Measurements from ENCODE around the gene ADAMTS2. TPM values are rescaled to one million over a fixed set of nuclear protein-coding genes. Genes with fewer than 3 reads are reported as not detected.

The ADAMTS2 gene
- total RNA-seq, 4 donors from 2014 or later = 6.0 to 20.9 (median 13.5) TPM

- H3K4me3 ChIP-seq = no peak overlapping the region
- no peaks in the 10 kb centered on the region for H3K27me3 ChIP-seq
- TF ChIP-seq EP300 (IDR thresholded peaks at IDR 0.05; ENCODE audit: low read depth) (no peak), CTCF (IDR thresholded peaks at IDR 0.05) (no peak), POLR2AphosphoS5 (IDR thresholded peaks at IDR 0.05) (no peak), POLR2A (IDR thresholded peaks at IDR 0.05) (no peak)
- H3K4me1 ChIP-seq = no peaks in the 10 kb centered on the region
- WGBS, 2 donors (ENCODE audit: low coverage in 1 of 2) = 81% methylated on average over 21 of the region's 23 CpGs; no CpG with 5 or more reads in 1 of the 2 donors
- no peak for DNase-seq
- H3K36me3 ChIP-seq = no peaks in the 10 kb centered on the region
- no peaks in the 10 kb centered on the region for H3K9me3 ChIP-seq
- no peak overlapping the region for H3K27ac ChIP-seq
- in situ Hi-C loops (cut with MboI; ENCODE audit: low pct_ligation_motif_present in 1 of 4, low pct_unique_long_range_greater_than_20kb in 1 of 4, low sequenced_read_pairs in 3 of 4) = no loop called here
- intact Hi-C loops (cut with DNase I; ENCODE audit: low total_unique reads) = no loop called here
These were observed 206.7 kb downstream of the ADAMTS2 start for GRCh38 chr5:179138568-179138925.

GRCh38 chr5:179137643-179138567 is 207.4 kb downstream of the ADAMTS2 start:
- Histone ChIP-seq H3K4me1 (no peaks in the 10 kb centered on the region), H3K27me3 (no peaks in the 10 kb centered on the region), H3K36me3 (no peaks in the 10 kb centered on the region), H3K27ac (no peak overlapping the region), H3K9me3 (no peaks in the 10 kb centered on the region), H3K4me3 (no peak overlapping the region)
- WGBS, 2 donors (ENCODE audit: low coverage in 1 of 2) = 79% methylated on average over 12 of the region's 33 CpGs; no CpG with 5 or more reads in 1 of the 2 donors
- DNase-seq = no peak
- TF ChIP-seq POLR2A (IDR thresholded peaks at IDR 0.05) (no peak), EP300 (IDR thresholded peaks at IDR 0.05; ENCODE audit: low read depth) (no peak), CTCF (IDR thresholded peaks at IDR 0.05) (no peak), POLR2AphosphoS5 (IDR thresholded peaks at IDR 0.05) (no peak)
- in situ Hi-C loops (cut with MboI; ENCODE audit: low pct_ligation_motif_present in 1 of 4, low pct_unique_long_range_greater_than_20kb in 1 of 4, low sequenced_read_pairs in 3 of 4) (no loop called here), intact Hi-C loops (cut with DNase I; ENCODE audit: low total_unique reads) (no loop called here)

GRCh38 chr5:179137016-179137642 is 208.1 kb downstream of the ADAMTS2 start:
- intact Hi-C loops (cut with DNase I; ENCODE audit: low total_unique reads) (no loop called here), in situ Hi-C loops (cut with MboI; ENCODE audit: low pct_ligation_motif_present in 1 of 4, low pct_unique_long_range_greater_than_20kb in 1 of 4, low sequenced_read_pairs in 3 of 4) (no loop called here)
- no peak overlapping the region for H3K27ac ChIP-seq
- no peaks in the 10 kb centered on the region for H3K4me1 ChIP-seq
- no peak overlapping the region for H3K4me3 ChIP-seq
- no peaks in the 10 kb centered on the region for H3K36me3 ChIP-seq
- 72% methylated on average over 13 of the region's 13 CpGs; no CpG with 5 or more reads in 1 of the 2 donors for WGBS, 2 donors (ENCODE audit: low coverage in 1 of 2)
- TF ChIP-seq CTCF (IDR thresholded peaks at IDR 0.05) = no peak
- no peaks in the 10 kb centered on the region for H3K9me3 ChIP-seq
- no peaks in the 10 kb centered on the region for H3K27me3 ChIP-seq
- DNase-seq = no peak

- in situ Hi-C loops (cut with MboI; ENCODE audit: low pct_ligation_motif_present in 1 of 4, low pct_unique_long_range_greater_than_20kb in 1 of 4, low sequenced_read_pairs in 3 of 4) = no loop called here
- 90% methylated on average over 20 of the region's 20 CpGs; no CpG with 5 or more reads in 1 of the 2 donors for WGBS, 2 donors (ENCODE audit: low coverage in 1 of 2)
- intact Hi-C loops (cut with DNase I; ENCODE audit: low total_unique reads) = no loop called here
- no peak for TF ChIP-seq CTCF (IDR thresholded peaks at IDR 0.05)
- no peak for TF ChIP-seq EP300 (IDR thresholded peaks at IDR 0.05; ENCODE audit: low read depth)
- TF ChIP-seq POLR2AphosphoS5 (IDR thresholded peaks at IDR 0.05) = no peak
- TF ChIP-seq POLR2A (IDR thresholded peaks at IDR 0.05) = no peak
- Histone ChIP-seq H3K4me3 (no peak overlapping the region), H3K4me1 (no peaks in the 10 kb centered on the region), H3K9me3 (no peaks in the 10 kb centered on the region), H3K27me3 (no peaks in the 10 kb centered on the region), H3K36me3 (no peaks in the 10 kb centered on the region), H3K27ac (no peak overlapping the region)
- DNase-seq = no peak
These were observed 209.6 kb downstream of the ADAMTS2 start for GRCh38 chr5:179135441-179136215.

Measured in transverse colon (tissue), 4 donors.